NCI-H82 treated with DMSO at 0.1 percent for 48 hours (cell line): ENCODE data around the gene SFTPA2.
"Not testable (repeated sequence)": the region's sequence is repeated elsewhere in the genome, so short reads cannot be mapped to it uniquely, and the experiment has no call there.

ENCODE experiments used
- DNase-seq: peaks from one replicate; lab custom pipeline; 2025; ENCODE audit not compliant: unreplicated experiment; lab: John Stamatoyannopoulos, UW

The SFTPA2 gene

DNA sequence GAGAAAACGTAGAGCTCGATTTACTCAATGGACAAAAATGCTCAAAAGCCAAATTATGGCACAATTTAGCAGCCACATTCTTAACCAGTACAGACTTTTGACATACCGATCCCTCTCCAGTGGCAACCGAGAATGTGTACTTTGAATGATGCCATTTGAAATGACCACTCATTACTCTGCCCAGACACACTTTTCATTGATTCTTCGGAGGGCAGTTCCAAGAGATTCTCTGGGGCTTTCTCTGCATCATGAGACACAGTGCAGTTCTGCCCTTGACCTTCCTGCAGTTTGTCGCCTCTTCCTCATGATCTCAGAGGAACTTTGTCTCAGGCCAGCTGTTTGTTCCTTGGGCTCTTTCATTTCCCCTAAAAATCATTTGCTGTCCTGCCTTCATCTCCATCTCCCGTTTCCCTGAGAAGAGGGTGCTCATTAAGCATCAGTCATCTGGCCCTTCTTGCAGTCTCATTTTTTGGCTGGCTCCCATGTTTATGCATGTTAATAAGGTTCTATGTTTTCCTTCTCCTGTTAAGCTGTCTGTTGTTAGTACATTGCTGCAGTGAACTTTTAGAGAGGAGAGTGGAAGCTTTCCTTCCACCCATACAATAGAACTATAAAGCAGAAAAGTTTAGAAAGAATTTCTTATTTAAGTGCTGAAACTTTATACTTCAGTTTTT is 43.5 kb downstream of the SFTPA2 start:
- not testable (repeated sequence) for DNase-seq

DNA sequence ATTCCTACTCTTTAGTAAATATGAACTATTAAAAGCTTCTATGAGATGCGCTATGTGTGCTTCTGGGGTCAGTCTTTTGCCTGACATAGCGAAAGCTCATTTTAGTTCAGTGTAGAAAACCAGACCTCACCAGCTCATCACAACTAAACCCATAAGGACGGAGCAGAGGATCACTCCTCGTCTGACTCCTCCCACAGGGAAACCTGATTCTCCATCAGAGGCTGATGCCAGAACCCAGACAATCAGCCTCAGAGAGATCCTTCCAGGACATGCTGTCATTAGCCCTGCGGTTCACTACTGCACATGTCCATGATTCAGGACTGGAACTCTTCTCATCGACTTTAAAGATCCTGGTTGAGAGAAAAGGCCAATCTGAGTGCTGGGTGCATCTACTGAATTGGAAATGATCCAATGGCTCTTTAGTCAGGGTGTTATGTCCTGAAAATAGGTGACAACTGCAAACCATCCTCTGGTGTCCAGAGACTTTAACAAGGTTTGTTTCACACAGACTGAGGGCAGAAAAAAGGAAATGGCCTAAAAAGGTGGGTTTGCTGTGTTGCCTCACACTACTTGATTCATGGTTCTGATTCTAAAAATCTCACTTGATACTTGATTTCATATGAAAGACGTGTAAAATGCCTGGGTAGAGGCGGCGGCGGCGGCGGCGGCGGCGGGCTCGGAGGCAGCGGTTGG is 48.2 kb downstream of the SFTPA2 start, which contains the start of gene EIF5AL1:
TSS of gene EIF5AL1 (plus strand) at position 643 of the 693 bp plus-strand sequence. CDS start 117 bp downstream, outside the sequence.
- DNase-seq, result not testable (repeated sequence)

DNA sequence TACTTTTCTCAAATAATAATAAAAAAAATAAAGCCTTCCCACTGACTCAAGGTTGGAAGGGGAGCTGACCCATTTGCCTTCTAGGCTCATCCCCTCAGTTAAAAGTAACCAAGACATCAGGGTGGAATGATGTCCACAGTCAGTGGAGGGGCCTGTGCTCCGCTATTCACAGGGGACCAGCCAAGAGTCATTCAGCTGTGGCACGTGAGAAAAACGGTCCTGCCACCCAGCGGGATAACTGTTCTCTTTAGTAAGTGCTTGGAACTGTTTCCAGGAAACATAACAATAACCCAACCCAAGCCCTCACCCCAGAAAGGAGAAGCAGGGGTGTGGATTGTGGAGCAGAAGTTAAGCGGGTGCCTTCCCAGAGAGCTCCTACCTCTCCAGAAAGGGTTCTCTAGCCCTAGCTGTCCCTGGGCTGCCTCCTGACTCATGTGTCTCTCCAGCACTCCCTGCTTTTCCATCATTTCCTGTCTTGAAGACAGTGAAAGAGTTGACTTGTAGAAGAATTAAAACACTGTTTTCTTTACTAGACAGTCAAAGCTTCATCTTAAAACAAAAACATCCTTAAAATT is 50.2 kb downstream of the SFTPA2 start:
- not testable (repeated sequence) for DNase-seq

DNA sequence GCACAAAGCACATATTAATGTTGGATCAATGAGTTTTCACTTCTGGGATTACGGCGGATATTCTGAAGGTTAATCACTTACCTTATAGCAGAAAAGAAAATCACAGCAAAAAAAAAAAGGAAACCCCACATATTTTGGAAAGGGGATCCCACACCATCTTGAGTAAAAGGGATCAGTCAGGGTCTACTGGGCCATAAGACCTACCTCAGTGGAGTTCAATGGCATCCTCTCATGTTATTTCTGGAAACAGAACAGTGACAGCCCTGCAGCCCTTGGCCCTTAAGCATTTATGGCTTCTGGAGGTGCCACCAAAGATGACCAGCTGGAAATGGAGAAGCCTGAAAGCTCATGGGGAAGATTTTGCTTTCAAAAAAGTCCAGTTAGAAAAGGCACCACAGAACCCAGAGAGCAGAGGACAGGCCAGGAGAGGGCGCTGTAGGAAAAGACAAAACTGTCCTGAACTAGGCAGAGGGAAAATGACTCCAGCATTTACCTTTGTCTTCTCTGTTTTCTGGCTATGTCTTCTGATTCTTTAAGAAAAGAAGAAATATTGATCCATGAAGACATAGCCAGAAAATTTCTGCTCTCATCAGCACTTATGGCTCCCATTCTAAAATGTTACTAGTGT is 50.8 kb downstream of the SFTPA2 start:
- DNase-seq, result not testable (repeated sequence)

DNA sequence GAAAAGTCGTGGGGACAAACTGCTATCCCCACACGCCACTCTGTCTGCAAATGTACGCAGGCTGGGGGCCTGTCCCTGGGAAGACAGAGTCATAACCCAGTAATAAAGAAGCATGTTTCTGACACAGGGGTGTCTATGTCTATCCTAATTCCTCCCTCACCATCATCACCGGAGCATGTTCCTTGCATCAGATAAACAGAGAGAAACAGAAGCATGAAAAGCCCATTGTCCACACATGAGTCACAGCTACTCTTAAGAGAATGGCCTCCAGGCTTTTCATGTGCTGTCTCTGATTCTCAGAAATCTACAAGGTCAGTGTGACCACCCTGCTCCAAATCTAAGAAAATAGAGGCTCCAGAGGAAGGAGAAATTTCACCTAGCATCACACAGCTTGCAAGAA is 52.0 kb downstream of the SFTPA2 start:
- DNase-seq, result not testable (repeated sequence)

DNA sequence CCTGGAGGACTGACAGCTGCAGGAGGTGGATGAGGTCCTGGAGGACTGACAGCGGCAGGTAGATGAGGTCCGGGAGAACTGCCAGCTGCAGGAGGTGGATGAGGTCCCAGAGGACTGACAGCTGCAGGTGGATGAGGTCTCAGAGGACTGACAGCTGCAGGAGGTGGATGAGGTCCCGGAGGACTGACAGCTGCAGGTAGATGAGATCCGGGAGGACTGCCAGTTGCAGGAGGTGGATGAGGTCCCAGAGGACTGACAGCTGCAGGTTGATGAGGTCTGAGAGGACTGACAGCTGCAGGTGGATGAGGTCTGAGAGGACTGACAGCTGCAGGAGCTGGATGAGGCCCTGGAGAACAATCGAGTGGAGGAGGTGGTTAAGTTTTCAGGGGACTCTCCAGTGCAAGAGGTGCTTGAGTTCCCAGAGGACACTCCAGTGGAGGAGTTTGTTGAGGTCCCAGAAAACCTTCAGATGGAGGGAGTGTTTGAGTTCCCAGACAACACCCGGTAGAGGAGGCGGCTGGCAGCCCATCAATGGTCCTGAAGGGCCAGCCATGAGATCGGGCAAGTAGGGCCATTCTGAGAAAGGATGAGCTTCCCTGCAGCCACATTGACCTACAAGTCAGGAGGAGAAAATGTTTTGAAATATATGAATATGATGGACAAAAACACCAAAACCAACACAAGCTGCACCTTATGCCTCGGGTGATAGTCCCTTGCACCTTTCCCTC is 52.6 kb downstream of the SFTPA2 start:
- no peak for DNase-seq
